ENCODE measurements around the gene PCNX2.

Gene PCNX2

GRCh38 chr1:233224311-233224710, 71.2 kb downstream of the PCNX2 start:
- Histone ChIP-seq H3K9me3 (replicated peaks; ENCODE audit: insufficient read depth, low read length) (no peaks in the 10 kb centered on the region), H3K9ac (ENCODE audit: low read length) (no peak overlapping the region), H4K20me1 (ENCODE audit: insufficient read depth, low read length) (no peaks in the 10 kb centered on the region), H2AFZ (ENCODE audit: low read length) (no peak overlapping the region), H3K27ac (ENCODE audit: low read length) (no peak overlapping the region), H3F3A (ENCODE audit: insufficient read depth, low read length) (no peaks in the 10 kb centered on the region), H3K9me2 (replicated peaks; ENCODE audit: insufficient read depth, low read length) (no peaks in the 10 kb centered on the region), H3K4me2 (ENCODE audit: low read depth, low read length) (no peak overlapping the region), H3K4me1 (ENCODE audit: low read length) (no peaks in the 10 kb centered on the region), H3K79me2 (ENCODE audit: low read length) (no peaks in the 10 kb centered on the region), H3K36me3 (replicated peaks; ENCODE audit: insufficient read depth, low read length) (no peaks in the 10 kb centered on the region), H3K4me3 (ENCODE audit: low read length) (no peak overlapping the region), H3K27me3 (replicated peaks; ENCODE audit: insufficient read depth, low read length) (no peaks in the 10 kb centered on the region)
- no peak for DNase-seq
- no peak for TF ChIP-seq EZH2 (optimal IDR thresholded peaks at IDR 0.05; ENCODE audit: low read depth, low read length)
- no peak for TF ChIP-seq EZH2phosphoT487 (IDR thresholded peaks at IDR 0.05; ENCODE audit: low read length)
- no peak for TF ChIP-seq CTCF (IDR thresholded peaks at IDR 0.05; ENCODE audit: low read length)

GRCh38 chr1:233217832-233218231, 77.7 kb downstream of the PCNX2 start:
- Histone ChIP-seq H3K4me1 (ENCODE audit: low read length) (no peaks in the 10 kb centered on the region), H3F3A (ENCODE audit: insufficient read depth, low read length) (no peaks in the 10 kb centered on the region), H3K4me3 (ENCODE audit: low read length) (no peak overlapping the region), H3K27ac (ENCODE audit: low read length) (no peak overlapping the region), H3K9me3 (replicated peaks; ENCODE audit: insufficient read depth, low read length) (no peaks in the 10 kb centered on the region), H3K4me2 (ENCODE audit: low read depth, low read length) (no peak overlapping the region), H3K79me2 (ENCODE audit: low read length) (no peaks in the 10 kb centered on the region), H3K9ac (ENCODE audit: low read length) (no peak overlapping the region), H3K27me3 (replicated peaks; ENCODE audit: insufficient read depth, low read length) (no peaks in the 10 kb centered on the region), H2AFZ (ENCODE audit: low read length) (no peak overlapping the region), H3K36me3 (replicated peaks; ENCODE audit: insufficient read depth, low read length) (no peaks in the 10 kb centered on the region), H4K20me1 (ENCODE audit: insufficient read depth, low read length) (no peaks in the 10 kb centered on the region), H3K9me2 (replicated peaks; ENCODE audit: insufficient read depth, low read length) (no peaks in the 10 kb centered on the region)
- no peak for DNase-seq
- no peak for TF ChIP-seq EZH2phosphoT487 (IDR thresholded peaks at IDR 0.05; ENCODE audit: low read length)
- TF ChIP-seq CTCF (IDR thresholded peaks at IDR 0.05; ENCODE audit: low read length), result no peak
- no peak for TF ChIP-seq EZH2 (optimal IDR thresholded peaks at IDR 0.05; ENCODE audit: low read depth, low read length)

GRCh38 chr1:233216009-233216408, 79.5 kb downstream of the PCNX2 start:
- H3K27ac ChIP-seq (ENCODE audit: low read length), result no peak overlapping the region
- no peaks in the 10 kb centered on the region for H3K9me3 ChIP-seq (replicated peaks; ENCODE audit: insufficient read depth, low read length)
- H2AFZ ChIP-seq (ENCODE audit: low read length), result no peak overlapping the region
- no peaks in the 10 kb centered on the region for H3K27me3 ChIP-seq (replicated peaks; ENCODE audit: insufficient read depth, low read length)
- no peaks in the 10 kb centered on the region for H3K9me2 ChIP-seq (replicated peaks; ENCODE audit: insufficient read depth, low read length)
- no peak overlapping the region for H3K4me2 ChIP-seq (ENCODE audit: low read depth, low read length)
- no peaks in the 10 kb centered on the region for H3K4me1 ChIP-seq (ENCODE audit: low read length)
- no peaks in the 10 kb centered on the region for H3K79me2 ChIP-seq (ENCODE audit: low read length)
- H3K4me3 ChIP-seq (ENCODE audit: low read length), result no peak overlapping the region
- no peaks in the 10 kb centered on the region for H4K20me1 ChIP-seq (ENCODE audit: insufficient read depth, low read length)
- no peaks in the 10 kb centered on the region for H3F3A ChIP-seq (ENCODE audit: insufficient read depth, low read length)
- no peak for TF ChIP-seq EZH2 (optimal IDR thresholded peaks at IDR 0.05; ENCODE audit: low read depth, low read length)
- no peak for TF ChIP-seq CTCF (IDR thresholded peaks at IDR 0.05; ENCODE audit: low read length)
- TF ChIP-seq EZH2phosphoT487 (IDR thresholded peaks at IDR 0.05; ENCODE audit: low read length), result no peak
- H3K36me3 ChIP-seq (replicated peaks; ENCODE audit: insufficient read depth, low read length), result no peaks in the 10 kb centered on the region
- no peak for DNase-seq
- no peak overlapping the region for H3K9ac ChIP-seq (ENCODE audit: low read length)
